Coronary artery (tissue), 2 donors: Measurements from ENCODE around the gene SH3BP5.
A peak's percentile ranks its signal among the peaks of the same experiment; 100 is the strongest.

Source experiments
- DNase-seq: peaks from one replicate; pipeline ENCODE4 v3.0.0-alpha.2; 2017; ENCODE audit warnings: low spot score
- H3K27ac ChIP-seq, 2 donors: fragments of 200-600 bp; sonication (generic); one replicate each; pipeline ENCODE4 v1.5.1; 2016 to 2019
- H3K4me3 ChIP-seq: fragments of 200-600 bp; sonication (generic); 2 replicates; pipeline ENCODE4 v1.5.1; 2016; ENCODE audit warnings: mild to moderate bottlenecking, moderate library complexity
- TF ChIP-seq, protein P1 (sequence below): fragments of 200-600 bp; sonication (generic); IDR thresholded peaks from one replicate; pipeline ENCODE4 v1.5.1; 2019; ENCODE audit warnings: antibody characterized with exemption

Gene SH3BP5

GRCh38 chr3:15269091-15269989, 63.0 kb downstream of the SH3BP5 start:
- peak overlapping the region; percentile 67 to 82 for H3K27ac ChIP-seq
- peak; percentile 96 for DNase-seq
- TF ChIP-seq, protein P1, sequence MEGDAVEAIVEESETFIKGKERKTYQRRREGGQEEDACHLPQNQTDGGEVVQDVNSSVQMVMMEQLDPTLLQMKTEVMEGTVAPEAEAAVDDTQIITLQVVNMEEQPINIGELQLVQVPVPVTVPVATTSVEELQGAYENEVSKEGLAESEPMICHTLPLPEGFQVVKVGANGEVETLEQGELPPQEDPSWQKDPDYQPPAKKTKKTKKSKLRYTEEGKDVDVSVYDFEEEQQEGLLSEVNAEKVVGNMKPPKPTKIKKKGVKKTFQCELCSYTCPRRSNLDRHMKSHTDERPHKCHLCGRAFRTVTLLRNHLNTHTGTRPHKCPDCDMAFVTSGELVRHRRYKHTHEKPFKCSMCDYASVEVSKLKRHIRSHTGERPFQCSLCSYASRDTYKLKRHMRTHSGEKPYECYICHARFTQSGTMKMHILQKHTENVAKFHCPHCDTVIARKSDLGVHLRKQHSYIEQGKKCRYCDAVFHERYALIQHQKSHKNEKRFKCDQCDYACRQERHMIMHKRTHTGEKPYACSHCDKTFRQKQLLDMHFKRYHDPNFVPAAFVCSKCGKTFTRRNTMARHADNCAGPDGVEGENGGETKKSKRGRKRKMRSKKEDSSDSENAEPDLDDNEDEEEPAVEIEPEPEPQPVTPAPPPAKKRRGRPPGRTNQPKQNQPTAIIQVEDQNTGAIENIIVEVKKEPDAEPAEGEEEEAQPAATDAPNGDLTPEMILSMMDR, result no peak
- H3K4me3 ChIP-seq, result peak overlapping the region; percentile 43

- Histone ChIP-seq H3K27ac (peak overlapping the region; percentile 67 to 82), H3K4me3 (peak overlapping the region; percentile 15)
- TF ChIP-seq, protein P1, result peak; percentile 93
- peak; percentile 87 for DNase-seq
These were observed 64.3 kb downstream of the SH3BP5 start for GRCh38 chr3:15268033-15268631.

GRCh38 chr3:15267502-15267901, 64.9 kb downstream of the SH3BP5 start:
- no peak overlapping the region for H3K4me3 ChIP-seq
- H3K27ac ChIP-seq, result no peak overlapping the region
- TF ChIP-seq, protein P1, result no peak
- peak; percentile 69 for DNase-seq

DNA sequence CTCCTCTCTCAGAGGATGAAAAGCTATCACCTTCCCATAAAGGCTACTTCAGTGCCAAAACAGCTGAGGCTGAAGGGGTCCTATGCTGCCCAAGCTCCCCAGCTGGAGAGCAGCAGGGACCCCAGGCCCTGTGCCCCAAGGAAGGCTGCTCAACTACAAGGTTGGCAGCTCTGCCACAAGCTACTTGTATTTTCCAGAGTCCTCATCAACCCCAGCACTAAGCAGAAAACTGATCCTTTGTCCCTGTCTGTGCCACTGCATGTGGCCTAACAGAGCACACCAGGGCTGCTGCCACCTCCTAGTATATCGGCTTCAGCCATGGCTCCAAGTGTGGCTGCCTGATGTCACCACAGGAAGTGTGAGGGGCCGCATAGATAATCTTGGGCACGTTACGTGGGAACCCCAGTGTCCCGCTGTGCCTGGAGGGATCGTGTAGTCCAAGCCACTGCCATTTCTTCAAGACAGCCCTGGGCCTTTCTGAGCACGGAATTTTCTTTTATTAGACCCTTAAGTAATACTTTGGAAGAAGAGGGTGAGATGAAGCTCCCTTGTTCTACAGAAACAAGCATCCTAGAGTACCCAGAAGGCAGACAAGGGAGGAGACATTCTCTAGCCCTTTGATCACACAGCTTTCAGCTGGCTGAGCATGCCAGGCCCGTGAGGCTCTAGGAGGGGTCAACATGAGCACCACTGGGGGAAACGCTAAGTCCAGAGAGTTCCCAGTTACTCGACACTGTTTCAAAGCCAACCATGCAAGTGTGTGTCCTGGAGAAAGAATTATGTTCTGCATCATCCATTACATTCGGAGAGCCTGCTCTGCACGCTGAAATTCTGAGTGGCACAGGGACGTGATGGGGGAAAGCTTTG, 65.6 kb downstream of the SH3BP5 start:
- TF ChIP-seq, protein P1, result no peak
- no peak overlapping the region for H3K4me3 ChIP-seq
- DNase-seq, result peak; percentile 72
- H3K27ac ChIP-seq, result no peak overlapping the region

DNA sequence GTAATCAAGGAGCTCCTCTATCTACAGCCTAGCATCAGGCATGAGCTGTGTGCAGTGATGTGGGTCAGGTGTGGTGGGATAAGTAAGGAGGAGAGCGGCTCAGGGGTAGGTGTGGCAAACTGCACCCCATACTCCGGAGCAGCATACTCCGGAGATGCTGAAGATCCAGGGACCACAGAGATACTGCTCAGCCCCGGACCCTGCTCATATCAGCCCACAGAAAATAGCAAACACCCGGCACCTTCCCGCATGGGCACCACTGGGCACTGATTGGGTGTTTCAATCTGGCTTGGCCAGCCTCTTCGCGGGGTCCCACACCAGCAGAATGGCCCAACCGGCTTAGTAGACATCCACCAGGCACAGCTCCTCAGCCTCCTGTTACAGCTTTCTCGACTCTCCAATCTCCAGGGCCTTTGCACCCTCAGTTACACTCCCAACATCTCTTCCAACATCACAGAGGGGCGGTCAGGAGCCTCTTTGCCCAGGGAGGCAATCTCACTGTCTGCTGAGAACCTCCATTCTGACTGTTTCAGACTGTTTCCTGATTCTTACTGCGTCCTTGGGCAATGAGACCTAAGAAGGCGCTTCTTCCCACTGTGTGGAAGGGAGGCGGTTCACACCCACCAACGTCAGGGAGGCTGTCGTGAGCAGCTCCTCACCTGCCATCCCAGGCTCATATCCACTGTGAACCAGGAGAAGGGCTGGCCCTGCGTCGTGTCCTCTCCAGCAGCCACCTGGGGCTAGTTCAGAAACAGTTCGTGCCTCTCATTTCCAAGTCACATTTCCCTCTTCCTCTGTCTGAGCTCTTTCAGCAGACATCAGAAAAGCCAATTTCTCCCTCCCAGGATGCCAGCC, 66.5 kb downstream of the SH3BP5 start:
- TF ChIP-seq, protein P1, result no peak
- H3K27ac ChIP-seq, result no peak overlapping the region
- peak; percentile 72 for DNase-seq
- no peak overlapping the region for H3K4me3 ChIP-seq

DNA sequence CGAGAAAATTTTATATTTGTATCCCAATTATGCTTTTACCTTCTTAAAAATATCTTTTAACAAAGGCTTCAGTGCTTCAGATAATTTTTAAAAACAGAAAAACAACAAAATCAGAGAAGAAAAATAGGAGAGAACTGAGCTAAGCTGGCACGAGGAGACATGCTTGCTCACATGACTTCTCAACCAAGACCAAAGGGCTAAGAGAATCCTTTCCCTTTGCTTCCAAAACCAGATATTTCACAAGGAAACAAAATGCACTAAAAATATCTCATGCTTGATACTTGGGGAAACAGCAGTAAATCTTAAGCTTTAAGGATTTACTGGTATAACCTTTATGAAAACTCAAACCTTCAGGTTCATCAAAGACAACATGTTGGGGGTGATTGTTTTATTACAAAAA, 67.9 kb downstream of the SH3BP5 start:
- TF ChIP-seq, protein P1, result no peak
- H3K27ac ChIP-seq, result peak overlapping the region in 1 of 2 donors; percentile 26
- no peak for DNase-seq
- H3K4me3 ChIP-seq, result no peak overlapping the region
